Right atrium auricular region (tissue), 2 donors: ENCODE data around the gene ADD1. TPM values are rescaled to one million over a fixed set of nuclear protein-coding genes. Genes with fewer than 3 reads are reported as not detected.

Experiments
- DNase-seq: peaks from one replicate; pipeline ENCODE4 v3.0.0-alpha.2; 2019; ENCODE audit warnings: low spot score
- H3K27ac ChIP-seq, 2 donors: fragments of 200-600 bp; sonication (generic); 1 replicate in 1 of 2; 2 replicates in 1 of 2; pipeline ENCODE4 v1.5.1; 2016 to 2019
- H3K27me3 ChIP-seq, 2 donors: fragments of 200-600 bp; sonication (generic); one replicate each; pipeline versions ENCODE4 v1.5.1 to v1.6.0; 2017 to 2019
- H3K36me3 ChIP-seq: fragments of 200-600 bp; sonication (generic); one replicate; pipeline ENCODE4 v1.5.1; 2016
- H3K4me1 ChIP-seq, 2 donors: fragments of 200-600 bp; sonication (generic); one replicate each; pipeline versions ENCODE4 v1.5.1 to v1.6.0; 2017 to 2019
- H3K4me3 ChIP-seq, 2 donors: fragments of 200-600 bp; sonication (generic); 1 replicate in 1 of 2; 2 replicates in 1 of 2; pipeline ENCODE4 v1.5.1; 2017 to 2019; ENCODE audit warnings: mild to moderate bottlenecking in 1 of 2, moderate library complexity in 1 of 2
- H3K9me3 ChIP-seq, 2 donors: fragments of 200-600 bp; sonication (generic); one replicate each; pipeline ENCODE4 v1.5.1; 2019
- total RNA-seq, 2 donors: library from RNA; depleted of rRNA; stranded (reverse); fragments of >200 nt; gene quantifications; one replicate each; pipeline ENCODE4 v1.1.0, GENCODE V29; 2016
- TF ChIP-seq, protein P1 (sequence below), 2 donors: fragments of 200-600 bp; sonication (generic); IDR thresholded peaks; one replicate each; pipeline ENCODE4 v1.5.1; 2019; ENCODE audit warnings: antibody characterized with exemption in 2 of 2

The ADD1 gene
- total RNA-seq, 2 donors from 2014 or later: 171 to 196 TPM

DNA sequence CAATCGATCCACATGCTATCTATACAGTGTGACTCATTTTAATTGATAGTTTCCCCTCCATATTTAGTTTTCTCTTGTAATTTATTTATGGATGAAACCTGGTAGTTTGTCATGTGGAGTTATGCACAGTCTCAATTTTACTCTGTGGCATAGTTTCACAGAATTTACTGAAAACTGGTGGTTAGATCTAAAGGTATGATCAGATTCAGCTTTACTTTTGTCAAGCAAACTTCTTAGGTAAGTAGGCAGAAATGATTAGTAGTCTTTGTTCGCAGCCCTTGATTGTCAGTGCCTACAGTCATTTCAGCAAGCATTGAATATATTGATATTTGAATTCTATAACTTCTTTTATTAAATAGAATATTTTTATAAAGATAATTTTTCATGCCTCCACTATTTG is 2.5 kb downstream of the ADD1 start:
- H3K4me3 ChIP-seq: no peak overlapping the region
- peaks cover 0 to 59% of the 10 kb centered on the region in 2 donors for H3K4me1 ChIP-seq
- H3K27ac ChIP-seq: no peak overlapping the region
- no peaks in the 10 kb centered on the region for H3K36me3 ChIP-seq
- no peaks in the 10 kb centered on the region for H3K9me3 ChIP-seq
- no peaks in the 10 kb centered on the region for H3K27me3 ChIP-seq
- TF ChIP-seq, protein P1, sequence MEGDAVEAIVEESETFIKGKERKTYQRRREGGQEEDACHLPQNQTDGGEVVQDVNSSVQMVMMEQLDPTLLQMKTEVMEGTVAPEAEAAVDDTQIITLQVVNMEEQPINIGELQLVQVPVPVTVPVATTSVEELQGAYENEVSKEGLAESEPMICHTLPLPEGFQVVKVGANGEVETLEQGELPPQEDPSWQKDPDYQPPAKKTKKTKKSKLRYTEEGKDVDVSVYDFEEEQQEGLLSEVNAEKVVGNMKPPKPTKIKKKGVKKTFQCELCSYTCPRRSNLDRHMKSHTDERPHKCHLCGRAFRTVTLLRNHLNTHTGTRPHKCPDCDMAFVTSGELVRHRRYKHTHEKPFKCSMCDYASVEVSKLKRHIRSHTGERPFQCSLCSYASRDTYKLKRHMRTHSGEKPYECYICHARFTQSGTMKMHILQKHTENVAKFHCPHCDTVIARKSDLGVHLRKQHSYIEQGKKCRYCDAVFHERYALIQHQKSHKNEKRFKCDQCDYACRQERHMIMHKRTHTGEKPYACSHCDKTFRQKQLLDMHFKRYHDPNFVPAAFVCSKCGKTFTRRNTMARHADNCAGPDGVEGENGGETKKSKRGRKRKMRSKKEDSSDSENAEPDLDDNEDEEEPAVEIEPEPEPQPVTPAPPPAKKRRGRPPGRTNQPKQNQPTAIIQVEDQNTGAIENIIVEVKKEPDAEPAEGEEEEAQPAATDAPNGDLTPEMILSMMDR (IDR thresholded peaks at IDR 0.05): no peak
- no peak for DNase-seq

DNA sequence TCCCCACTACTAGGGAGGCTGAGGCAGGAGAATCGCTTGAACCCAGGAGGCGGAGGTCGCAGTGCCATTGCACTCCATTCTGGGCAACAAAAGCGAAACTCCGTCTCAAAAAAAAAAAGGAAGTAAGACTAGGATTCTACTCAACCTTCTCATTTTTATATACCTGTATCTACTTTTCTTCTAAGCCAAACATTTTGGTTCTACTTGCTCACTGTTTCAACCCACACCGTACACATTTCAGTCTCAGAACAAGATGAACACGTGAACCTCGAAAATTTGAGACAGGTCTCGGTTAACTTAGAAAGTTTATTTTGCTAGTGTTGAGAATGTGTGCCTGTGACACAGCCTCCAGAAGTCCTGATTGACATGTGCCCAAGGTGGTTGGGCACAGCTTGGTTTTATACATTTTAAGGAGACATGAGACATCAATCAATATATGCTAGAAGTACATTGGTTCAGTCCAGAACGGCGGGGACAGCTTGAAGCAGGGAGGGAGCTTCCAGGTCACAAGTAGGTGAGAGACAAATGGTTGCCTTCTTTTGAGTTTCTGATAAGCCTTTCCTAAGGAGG is 3.7 kb downstream of the ADD1 start:
- Histone ChIP-seq H3K36me3 (no peaks in the 10 kb centered on the region), H3K27ac (no peak overlapping the region), H3K9me3 (no peaks in the 10 kb centered on the region), H3K4me1 (peaks cover 0 to 68% of the 10 kb centered on the region in 2 donors), H3K4me3 (no peak overlapping the region), H3K27me3 (no peaks in the 10 kb centered on the region)
- TF ChIP-seq, protein P1 (IDR thresholded peaks at IDR 0.05): no peak
- no peak for DNase-seq

DNA sequence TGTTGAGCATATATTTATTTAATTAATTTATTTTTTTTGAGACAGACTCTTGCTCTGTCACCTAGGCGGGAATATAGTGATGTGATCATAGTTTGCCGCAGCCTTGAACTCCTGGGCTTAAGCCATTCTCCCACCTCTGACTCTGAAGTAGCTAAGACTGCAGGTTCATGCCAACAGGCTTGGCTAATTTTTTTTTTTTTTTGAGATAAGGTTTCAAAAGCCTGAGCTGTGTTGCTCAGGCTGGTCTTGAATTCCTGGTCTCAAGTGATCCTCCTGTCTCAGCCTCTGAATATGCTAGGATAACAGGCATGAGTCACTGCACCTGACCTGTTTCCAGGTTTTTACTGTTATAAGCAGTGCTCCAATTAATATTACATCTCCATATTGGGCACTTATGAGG is 4.8 kb downstream of the ADD1 start:
- Histone ChIP-seq H3K27me3 (no peaks in the 10 kb centered on the region), H3K9me3 (no peaks in the 10 kb centered on the region), H3K4me3 (no peak overlapping the region), H3K27ac (no peak overlapping the region), H3K4me1 (peaks cover 0 to 71% of the 10 kb centered on the region in 2 donors), H3K36me3 (peaks cover 2% of the 10 kb centered on the region)
- TF ChIP-seq, protein P1 (IDR thresholded peaks at IDR 0.05): no peak
- DNase-seq: no peak

DNA sequence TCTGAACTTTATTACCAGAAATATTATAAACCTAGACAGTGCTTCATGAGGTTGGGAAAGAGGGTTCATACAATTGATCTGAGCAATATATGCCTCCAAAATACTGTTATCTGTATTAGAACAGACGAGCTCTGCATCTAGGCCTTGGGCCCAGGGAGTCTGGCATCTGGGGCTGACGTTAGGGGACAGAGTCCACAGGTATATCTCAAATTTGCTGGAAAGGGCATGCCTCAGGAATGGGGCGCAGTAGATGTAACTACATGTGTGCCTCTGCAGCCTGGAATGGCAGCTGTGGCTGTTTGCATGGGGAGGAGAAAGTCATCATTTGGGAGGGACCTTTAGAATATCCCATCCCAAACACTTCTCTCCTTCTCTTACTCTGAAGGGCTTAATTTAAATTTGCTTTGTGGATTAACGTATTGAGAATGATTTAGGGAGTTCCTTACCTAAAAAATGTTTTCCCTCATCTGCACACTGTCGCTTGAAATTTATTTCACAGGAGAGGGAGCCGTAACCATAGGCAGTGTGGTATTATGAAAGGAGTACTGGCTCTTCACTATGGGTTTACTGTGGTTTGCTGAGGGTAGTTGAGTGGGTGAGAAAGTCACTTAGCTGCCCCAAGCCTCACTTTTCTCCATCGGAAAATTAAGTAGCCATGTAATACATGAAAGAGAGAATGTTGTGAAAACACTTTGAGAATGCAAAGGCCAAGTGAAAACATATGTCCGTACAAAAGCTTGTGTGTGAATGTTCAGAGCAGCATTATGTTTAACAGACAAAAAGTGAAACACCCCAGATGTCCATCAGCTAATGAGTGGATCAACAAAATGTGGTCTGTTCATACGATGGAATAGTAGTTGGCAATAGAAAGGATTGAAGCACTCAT is 5.9 kb downstream of the ADD1 start:
- H3K36me3 ChIP-seq: peaks cover 9% of the 10 kb centered on the region
- no peaks in the 10 kb centered on the region for H3K27me3 ChIP-seq
- DNase-seq: no peak
- H3K4me3 ChIP-seq: no peak overlapping the region
- no peaks in the 10 kb centered on the region for H3K9me3 ChIP-seq
- TF ChIP-seq, protein P1 (IDR thresholded peaks at IDR 0.05): no peak
- H3K27ac ChIP-seq: peak overlapping the region; percentile 4 to 26
- H3K4me1 ChIP-seq: peaks cover 0 to 81% of the 10 kb centered on the region in 2 donors

DNA sequence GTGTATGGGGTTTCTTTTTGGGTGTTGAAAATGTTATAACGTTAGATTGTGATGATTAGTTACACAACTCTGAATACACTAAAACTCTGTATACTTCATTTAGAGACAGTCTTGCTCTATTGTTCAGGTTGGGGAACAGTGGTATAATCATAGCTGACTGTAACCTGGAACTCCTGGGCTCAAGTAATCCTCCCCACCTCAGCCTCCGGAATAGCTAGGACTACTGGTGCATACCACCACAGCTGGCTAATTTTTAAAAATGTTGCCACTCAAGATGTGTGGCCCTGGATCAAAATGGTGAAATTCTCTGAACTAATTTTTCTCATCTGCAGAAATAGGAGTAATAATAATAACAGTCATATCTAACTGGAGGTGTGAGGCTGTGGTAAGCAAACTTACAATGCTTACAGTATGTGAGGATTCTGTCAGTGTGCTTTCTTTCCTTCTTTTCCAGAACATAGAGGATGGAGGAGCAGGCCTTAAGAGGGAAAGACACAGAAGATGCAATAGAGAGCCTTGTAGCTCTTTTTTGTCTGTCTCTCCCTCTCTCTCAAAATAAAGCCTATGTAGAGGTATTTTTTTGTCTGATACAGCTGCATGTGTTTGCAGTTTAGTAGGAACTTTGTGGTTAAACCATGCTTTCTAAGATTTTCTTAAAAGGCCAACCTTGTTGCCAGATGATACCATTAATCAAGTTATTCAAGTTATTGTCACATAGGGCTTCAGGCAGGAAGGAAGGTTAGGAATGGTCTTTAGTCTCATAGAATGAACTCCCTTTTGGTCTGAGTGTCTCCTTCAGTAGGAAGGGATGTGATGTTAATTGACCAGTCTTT is 7.5 kb downstream of the ADD1 start:
- Histone ChIP-seq H3K9me3 (no peaks in the 10 kb centered on the region), H3K27me3 (no peaks in the 10 kb centered on the region), H3K36me3 (peaks cover 9% of the 10 kb centered on the region), H3K4me1 (peaks cover 0 to 85% of the 10 kb centered on the region in 2 donors), H3K27ac (peak overlapping the region; percentile 11 to 13), H3K4me3 (no peak overlapping the region)
- TF ChIP-seq, protein P1 (IDR thresholded peaks at IDR 0.05): no peak
- DNase-seq: no peak
